Dermis blood vessel endothelial cell (primary cell): ENCODE data around the gene CIROP. TPM values are rescaled to one million over a fixed set of nuclear protein-coding genes. Genes with fewer than 3 reads are reported as not detected.

Source experiments
- DNase-seq: peaks from one replicate; pipeline ENCODE4 v3.0.0; 2010
- total RNA-seq: library from RNA; depleted of rRNA; stranded (reverse); fragments of >200 nt; gene quantifications from 2 replicates; pipeline ENCODE4 v1.2.3, GENCODE V29; 2014

CIROP gene
- total RNA-seq, 1 donor from 2014 or later, result not detected

- DNase-seq, result no peak
Measured at GRCh38 chr14:23129759-23130316, 25.0 kb upstream of the CIROP start.

- no peak for DNase-seq
Measured at GRCh38 chr14:23128969-23129758, 24.4 kb upstream of the CIROP start.

- DNase-seq, result no peak
Measured at GRCh38 chr14:23127861-23128260, 23.1 kb upstream of the CIROP start.

- no peak for DNase-seq
Measured at GRCh38 chr14:23126548-23127278, 21.9 kb upstream of the CIROP start.

- DNase-seq, result no peak
Measured at GRCh38 chr14:23125933-23126524, 21.2 kb upstream of the CIROP start.

GRCh38 chr14:23125011-23125410 is 20.2 kb upstream of the CIROP start:
- DNase-seq, result no peak

- no peak for DNase-seq
Measured at GRCh38 chr14:23124337-23124954, 19.7 kb upstream of the CIROP start.

- no peak for DNase-seq
Measured at GRCh38 chr14:23123419-23123818, 18.6 kb upstream of the CIROP start.

- DNase-seq, result no peak
Measured at GRCh38 chr14:23122086-23122485, 17.3 kb upstream of the CIROP start.

GRCh38 chr14:23121361-23121771 is 16.6 kb upstream of the CIROP start:
- DNase-seq, result peak; percentile 59

GRCh38 chr14:23120541-23121251 is 15.9 kb upstream of the CIROP start:
- peak; percentile 93 for DNase-seq

- no peak for DNase-seq
Measured at GRCh38 chr14:23119363-23120327, 14.9 kb upstream of the CIROP start.

GRCh38 chr14:23118506-23119362 is 13.9 kb upstream of the CIROP start, which contains the start of gene CEBPE:
Gene CEBPE (minus strand): TSS chr14:23119255. CDS start chr14:23119091, 164 bp downstream.
- no peak for DNase-seq

GRCh38 chr14:23117371-23118020 is 12.7 kb upstream of the CIROP start:
- no peak for DNase-seq

- no peak for DNase-seq
Measured at GRCh38 chr14:23115918-23116317, 11.1 kb upstream of the CIROP start.

- DNase-seq, result peak; percentile 71
Measured at GRCh38 chr14:23115039-23115731, 10.4 kb upstream of the CIROP start.

- no peak for DNase-seq
Measured at GRCh38 chr14:23114669-23115038, 9.9 kb upstream of the CIROP start.

GRCh38 chr14:23114120-23114458 is 9.3 kb upstream of the CIROP start:
- no peak for DNase-seq
